HFFc6 (cell line): ENCODE results near the gene APEX1. TPM values are rescaled to one million over a fixed set of nuclear protein-coding genes. Genes with fewer than 3 reads are reported as not detected.
"Not testable (repeated sequence)": the region's sequence is repeated elsewhere in the genome, so short reads cannot be mapped to it uniquely, and the experiment has no call there.

Experiments used
- DNase-seq: peaks from one replicate; pipeline ENCODE4 v3.0.0-alpha.2; 2018
- H3K27ac Mint-ChIP-seq: 2 replicates; pipeline ENCODE4 v1.8.0; 2020; ENCODE audit warnings: mild to moderate bottlenecking, mixed read lengths
- H3K27me3 Mint-ChIP-seq: 2 replicates; pipeline ENCODE4 v1.8.0; 2021; ENCODE audit warnings: mild to moderate bottlenecking, moderate library complexity, mixed read lengths; ENCODE audit not compliant: insufficient read depth
- H3K36me3 Mint-ChIP-seq: 2 replicates; pipeline ENCODE4 v1.8.0; 2021; ENCODE audit warnings: low read depth, mixed read lengths
- H3K4me1 Mint-ChIP-seq: 2 replicates; pipeline ENCODE4 v1.8.0; 2020; ENCODE audit warnings: low read depth, mixed read lengths
- H3K4me3 Mint-ChIP-seq: 2 replicates; pipeline ENCODE4 v1.8.0; 2020; ENCODE audit warnings: mild to moderate bottlenecking, moderate library complexity, mixed read lengths
- H3K9me3 Mint-ChIP-seq: 2 replicates; pipeline ENCODE4 v1.8.0; 2020; ENCODE audit warnings: mild to moderate bottlenecking, mixed read lengths
- CTCF ChIP-seq: fragments of 200-600 bp; sonication (generic); IDR thresholded peaks from 2 replicates; pipeline ENCODE4 v1.5.0; 2021; ENCODE audit warnings: antibody characterized with exemption, mild to moderate bottlenecking
- total RNA-seq, 6 experiments: library from RNA; stranded (reverse); fragmentation: NEBNext Ultra II Directional; extraction: Animal tissue kit (Norgen Biotek cat#: 25700); gene quantifications; 2 replicates in 1 of 6; 3 replicates in 5 of 6; pipeline ENCODE4 v1.2.3, GENCODE V29; 2021

Gene APEX1
- total RNA-seq, 6 experiments from 2014 or later = 161 to 189 (median 184) TPM

GRCh38 chr14:20499881-20500280 is 44.9 kb downstream of the APEX1 start:
- no peak for DNase-seq
- no peak overlapping the region for H3K4me3 Mint-ChIP-seq
- no peaks in the 10 kb centered on the region; the same call in 1 of the 2 replicates for H3K9me3 Mint-ChIP-seq
- H3K4me1 Mint-ChIP-seq = peaks cover 17% of the 10 kb centered on the region
- H3K27me3 Mint-ChIP-seq = peaks cover 2% of the 10 kb centered on the region
- H3K27ac Mint-ChIP-seq = no peak overlapping the region
- no peak for TF ChIP-seq CTCF
- no peaks in the 10 kb centered on the region; the same call in 1 of the 2 replicates for H3K36me3 Mint-ChIP-seq

DNA sequence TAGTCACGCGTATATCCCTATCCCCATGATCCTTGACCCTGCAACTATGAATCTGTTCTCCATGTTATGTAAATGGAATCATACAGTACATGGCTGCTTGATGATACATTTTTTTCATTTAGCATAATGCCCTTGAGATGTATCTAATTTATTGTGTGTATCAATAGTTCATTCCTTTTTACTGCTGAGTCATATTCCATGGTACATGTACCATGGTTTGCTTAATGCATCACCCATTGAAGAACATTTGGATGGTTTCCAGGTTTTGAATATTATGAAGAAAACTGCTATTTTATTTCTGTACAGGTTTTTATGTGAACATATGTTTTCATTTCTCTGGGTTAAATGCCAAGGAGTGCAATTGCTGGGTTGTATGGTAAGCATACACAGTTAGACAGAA is 46.3 kb downstream of the APEX1 start:
- Mint-ChIP-seq H3K36me3 (no peaks in the 10 kb centered on the region), H3K27ac (no peak overlapping the region), H3K27me3 (no peaks in the 10 kb centered on the region; the same call in 1 of the 2 replicates), H3K4me1 (peaks cover 6% of the 10 kb centered on the region; the same call in 1 of the 2 replicates), H3K4me3 (no peak overlapping the region), H3K9me3 (no peaks in the 10 kb centered on the region; the same call in 1 of the 2 replicates)
- no peak for DNase-seq
- TF ChIP-seq CTCF = no peak

DNA sequence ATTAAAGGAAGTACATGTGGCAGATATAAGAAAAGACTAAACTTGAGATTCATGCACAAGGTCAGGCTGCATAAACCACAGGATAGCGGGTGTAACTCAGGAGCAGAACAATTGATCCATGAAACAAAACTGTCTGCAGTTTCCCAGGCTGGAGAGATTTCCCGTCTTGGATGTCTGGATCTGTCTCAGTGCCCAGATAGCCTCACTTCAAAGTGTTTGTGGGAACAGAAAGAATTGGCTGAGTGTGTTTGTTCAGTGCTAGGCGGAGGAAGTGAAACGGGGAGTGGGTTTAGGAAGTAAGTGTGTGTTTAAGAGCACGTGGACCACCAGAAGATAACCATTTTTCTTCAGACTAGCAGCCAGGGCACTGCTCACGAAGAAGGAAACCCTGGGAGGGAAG is 48.9 kb downstream of the APEX1 start:
- no peak for TF ChIP-seq CTCF
- H3K27ac Mint-ChIP-seq = no peak overlapping the region
- H3K4me3 Mint-ChIP-seq = no peak overlapping the region
- no peaks in the 10 kb centered on the region; the same call in 1 of the 2 replicates for H3K9me3 Mint-ChIP-seq
- H3K4me1 Mint-ChIP-seq = peaks cover 6% of the 10 kb centered on the region; the same call in 1 of the 2 replicates
- DNase-seq = no peak
- peaks cover under 1% of the 10 kb centered on the region; the same call in 1 of the 2 replicates for H3K27me3 Mint-ChIP-seq
- H3K36me3 Mint-ChIP-seq = no peaks in the 10 kb centered on the region

DNA sequence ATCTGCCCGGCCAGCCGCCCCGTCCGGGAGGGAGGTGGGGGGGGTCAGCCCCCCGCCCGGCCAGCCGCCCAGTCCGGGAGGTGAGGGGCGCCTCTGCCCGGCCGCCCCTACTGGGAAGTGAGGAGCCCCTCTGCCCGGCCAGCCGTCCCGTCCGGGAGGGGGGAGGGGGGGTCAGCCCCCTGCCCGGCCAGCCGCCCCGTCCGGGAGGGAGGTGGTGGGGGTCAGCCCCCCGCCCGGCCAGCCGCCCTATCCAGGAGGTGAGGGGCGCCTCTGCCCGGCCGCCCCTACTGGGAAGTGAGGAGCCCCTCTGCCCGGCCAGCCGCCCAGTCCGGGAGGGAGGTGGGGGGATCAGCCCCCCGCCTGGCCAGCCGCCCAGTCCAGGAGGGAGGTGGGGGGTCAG is 51.2 kb downstream of the APEX1 start:
- H3K4me1 Mint-ChIP-seq = peaks cover 17% of the 10 kb centered on the region
- H3K4me3 Mint-ChIP-seq = not testable (repeated sequence)

GRCh38 chr14:20506752-20507151 is 51.7 kb downstream of the APEX1 start:
- not testable (repeated sequence) for DNase-seq, H3K27ac Mint-ChIP-seq, H3K9me3 Mint-ChIP-seq, H3K36me3 Mint-ChIP-seq, H3K4me3 Mint-ChIP-seq
- Mint-ChIP-seq H3K27me3 (peaks cover 13% of the 10 kb centered on the region), H3K4me1 (peaks cover 19% of the 10 kb centered on the region)

More for the DNA sequence above, 51.2 kb downstream of the APEX1 start:
- H3K36me3 Mint-ChIP-seq, H3K9me3 Mint-ChIP-seq, DNase-seq, H3K27ac Mint-ChIP-seq: not testable (repeated sequence)
- peaks cover 12% of the 10 kb centered on the region for H3K27me3 Mint-ChIP-seq

Other genes with a start within 250 kb of the APEX1 start
- gene OR11H6, start 231.5 kb upstream of the APEX1 start, total RNA-seq = not detected
- gene OR11H7, start 226.2 kb upstream of the APEX1 start, total RNA-seq = not detected
- not detected for gene OR11H4, start 215.9 kb upstream of the APEX1 start, total RNA-seq
- gene TTC5, start 149.3 kb upstream of the APEX1 start, total RNA-seq = 10 to 100 TPM; 21.3 to 27.1 (median 23.3) TPM
- 10 to 100 TPM; 17.6 to 24.0 (median 20.3) TPM for gene CCNB1IP1, start 121.9 kb upstream of the APEX1 start, total RNA-seq
- 10 to 100 TPM; 15.7 to 22.9 (median 22.0) TPM for gene PARP2, start 111.6 kb upstream of the APEX1 start, total RNA-seq
- 10 to 100 TPM; 11.6 to 16.1 (median 13.7) TPM for gene TEP1, start 41.7 kb upstream of the APEX1 start, total RNA-seq
- gene KLHL33, start 19.1 kb upstream of the APEX1 start, total RNA-seq = under 1 TPM in 1 of 6 experiments, not detected in 5; 0.05 TPM
- gene OSGEP, start 414 bp upstream of the APEX1 start, total RNA-seq = 10 to 100 TPM; 26.4 to 33.8 (median 30.7) TPM
- gene PIP4P1, start 6.2 kb downstream of the APEX1 start, total RNA-seq = 10 to 100 TPM; 17.0 to 20.3 (median 19.2) TPM
- gene PNP, start 14.2 kb downstream of the APEX1 start, total RNA-seq = 10 to 100 TPM; 19.8 to 32.3 (median 25.7) TPM
- gene RNASE10, start 50.3 kb downstream of the APEX1 start, total RNA-seq = under 1 TPM in 2 of 6 experiments, not detected in 4; 0.14 to 0.17 TPM
- gene RNASE9, start 105.8 kb downstream of the APEX1 start, total RNA-seq = not detected
- gene RNASE11, start 132.8 kb downstream of the APEX1 start, total RNA-seq = not detected
- not detected for gene RNASE12, start 136.2 kb downstream of the APEX1 start, total RNA-seq
- gene OR6S1, start 186.5 kb downstream of the APEX1 start, total RNA-seq = not detected
- 1 to 10 TPM; 2.8 to 6.9 (median 5.3) TPM for gene RNASE4, start 229.3 kb downstream of the APEX1 start, total RNA-seq
- 1 to 10 TPM; 2.4 to 4.0 (median 3.2) TPM for gene ANG, start 233.5 kb downstream of the APEX1 start, total RNA-seq